ENCODE data around the gene STX4.

STX4 gene, protein sequence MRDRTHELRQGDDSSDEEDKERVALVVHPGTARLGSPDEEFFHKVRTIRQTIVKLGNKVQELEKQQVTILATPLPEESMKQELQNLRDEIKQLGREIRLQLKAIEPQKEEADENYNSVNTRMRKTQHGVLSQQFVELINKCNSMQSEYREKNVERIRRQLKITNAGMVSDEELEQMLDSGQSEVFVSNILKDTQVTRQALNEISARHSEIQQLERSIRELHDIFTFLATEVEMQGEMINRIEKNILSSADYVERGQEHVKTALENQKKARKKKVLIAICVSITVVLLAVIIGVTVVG

DNA sequence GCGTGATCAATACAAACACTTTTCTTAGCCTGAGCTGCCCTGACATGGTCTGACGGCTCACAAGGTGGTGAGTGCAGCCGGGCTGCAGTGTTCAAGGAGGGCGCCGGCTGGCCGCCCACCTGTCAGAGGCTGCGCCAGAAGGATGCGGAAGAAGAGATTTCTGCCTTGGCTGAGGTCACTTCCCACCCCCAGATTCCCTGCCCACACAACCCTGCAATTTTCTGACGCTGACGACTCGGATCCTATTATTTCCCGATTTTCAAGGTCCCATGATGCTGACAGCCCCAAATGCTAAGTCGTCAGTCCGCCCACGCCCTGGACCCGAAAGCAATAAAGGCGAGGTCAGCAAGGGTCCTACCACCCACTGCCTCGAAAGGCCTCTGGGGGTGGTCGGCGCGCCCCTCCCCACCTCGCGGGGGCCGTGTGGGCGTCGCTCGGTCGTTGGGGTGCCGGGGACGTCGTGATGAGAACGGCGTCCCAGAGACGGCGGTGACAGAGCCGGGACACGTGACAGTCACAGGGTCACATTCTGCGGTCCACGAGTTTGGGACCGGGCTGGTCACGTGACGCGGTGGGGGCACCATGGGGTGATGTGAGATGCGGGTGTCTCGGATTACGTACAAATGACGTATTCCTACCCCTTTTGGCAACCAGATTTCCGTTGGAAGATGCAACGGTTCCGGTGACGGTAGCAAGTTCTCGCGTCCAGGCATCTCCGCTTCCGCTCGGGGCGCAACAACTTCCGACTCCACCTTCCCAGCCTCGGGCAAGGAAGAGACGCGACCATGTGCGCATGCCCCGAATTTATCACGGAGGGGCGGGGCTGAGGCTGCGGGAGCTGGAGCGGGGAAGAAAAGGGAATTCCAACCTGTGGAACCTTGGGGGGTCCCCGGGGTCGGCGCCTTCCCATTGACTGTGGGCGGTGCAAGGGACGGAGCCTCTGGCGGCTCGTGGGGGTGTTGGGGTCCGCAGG is at the start of gene STX4:
TSS of gene STX4 (plus strand) at position 823 of the 973 bp plus-strand sequence. CDS start 248 bp downstream, outside the sequence.
- peak; percentile 100 for DNase-seq

DNA sequence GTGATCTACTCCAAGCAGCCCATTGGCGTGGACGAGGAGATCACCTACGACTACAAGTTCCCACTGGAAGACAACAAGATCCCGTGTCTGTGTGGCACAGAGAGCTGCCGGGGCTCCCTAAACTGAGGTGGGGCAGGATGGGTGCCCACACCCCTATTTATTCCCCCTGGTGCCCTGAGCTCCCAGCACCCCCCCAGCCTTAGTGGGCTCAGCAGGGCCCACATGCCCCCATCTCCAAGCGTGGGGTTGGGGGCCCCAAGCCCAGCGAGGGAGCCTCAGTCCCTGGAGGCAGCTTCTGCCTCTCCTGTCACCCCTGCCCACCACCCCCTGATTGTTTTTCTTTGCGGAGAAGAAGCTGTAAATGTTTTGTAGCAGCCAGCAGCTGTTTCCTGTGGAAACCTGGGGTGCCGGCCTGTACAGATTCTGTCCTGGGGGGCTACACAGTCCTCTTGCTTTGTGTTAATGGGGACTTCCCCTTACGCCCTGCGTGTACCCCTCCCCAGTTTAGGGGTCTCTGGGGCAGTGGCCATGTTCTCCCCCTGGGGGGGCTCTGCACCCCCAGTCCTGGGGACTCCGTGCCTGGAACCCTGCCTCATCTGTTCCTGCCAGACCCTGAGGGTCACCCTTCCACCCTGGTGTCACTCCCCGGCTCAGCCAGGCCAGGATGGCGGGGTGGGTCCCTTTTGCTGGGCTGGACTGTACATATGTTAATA is 49.3 kb upstream of the STX4 start:
- no peak for DNase-seq

DNA sequence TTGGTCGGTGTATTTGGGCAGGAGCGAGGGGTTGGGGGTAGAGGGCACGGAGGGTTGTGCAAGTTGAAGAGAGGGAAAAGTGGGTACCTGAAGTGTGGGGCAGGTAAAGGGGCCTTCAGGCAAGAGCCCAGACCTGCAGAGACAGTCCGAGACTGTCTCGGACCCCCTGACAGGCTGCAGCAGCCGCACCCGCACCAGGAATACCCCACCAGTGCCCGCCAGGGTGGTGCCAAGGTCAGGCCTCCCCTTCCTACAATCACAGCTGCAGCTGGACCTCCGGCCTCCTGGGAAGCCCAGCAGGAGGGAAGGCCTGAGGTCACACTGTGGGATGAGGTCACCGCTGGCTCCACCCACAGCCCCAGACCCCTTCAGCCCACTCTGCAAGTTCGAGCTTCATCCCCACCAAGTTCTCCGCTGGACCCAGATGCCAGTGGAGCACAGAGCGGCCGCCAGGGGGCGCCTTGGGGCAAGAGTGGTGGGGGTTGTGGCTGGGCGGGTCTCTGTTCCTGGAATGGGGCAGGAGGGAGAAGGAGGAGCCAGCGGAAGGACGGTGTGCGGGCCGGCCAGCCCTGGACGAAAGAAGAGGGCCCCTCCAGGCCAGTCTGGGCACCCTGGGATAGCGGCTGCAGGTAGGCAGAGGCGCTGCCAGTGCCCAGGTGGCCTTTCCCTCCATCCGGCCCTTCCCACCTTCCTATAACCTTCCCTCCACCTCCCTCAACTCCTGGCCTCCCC is 48.5 kb upstream of the STX4 start, which contains the start of gene HSD3B7:
TSS of gene HSD3B7 (plus strand) at position 539 of the 732 bp plus-strand sequence. CDS start 452 bp downstream, outside the sequence.
- peak; percentile 82 for DNase-seq

DNA sequence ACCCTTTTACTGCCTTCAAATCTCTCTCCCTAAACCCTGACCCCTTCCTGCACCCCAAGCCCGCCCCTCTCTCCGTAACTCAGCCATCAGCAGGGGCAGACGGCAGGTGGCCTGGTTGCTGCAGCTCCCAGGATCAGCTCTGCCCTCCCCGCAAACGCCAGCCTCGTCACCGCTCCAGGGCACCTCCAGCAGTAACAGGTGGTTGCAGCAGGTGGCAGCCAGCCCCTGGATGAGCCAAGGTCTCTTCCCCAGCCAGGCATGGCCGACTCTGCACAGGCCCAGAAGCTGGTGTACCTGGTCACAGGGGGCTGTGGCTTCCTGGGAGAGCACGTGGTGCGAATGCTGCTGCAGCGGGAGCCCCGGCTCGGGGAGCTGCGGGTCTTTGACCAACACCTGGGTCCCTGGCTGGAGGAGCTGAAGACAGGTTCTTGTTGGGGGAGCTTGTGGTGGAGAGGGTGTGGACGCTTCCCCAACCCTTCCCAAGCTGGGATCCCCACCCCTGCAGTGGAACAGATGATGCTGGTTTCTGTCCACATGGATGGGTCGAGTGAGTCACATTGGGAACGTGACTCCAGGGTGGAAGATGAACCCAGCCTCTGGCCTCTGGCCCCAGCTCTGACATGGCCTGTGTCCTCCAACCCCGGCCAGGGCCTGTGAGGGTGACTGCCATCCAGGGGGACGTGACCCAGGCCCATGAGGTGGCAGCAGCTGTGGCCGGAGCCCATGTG is 47.8 kb upstream of the STX4 start:
- no peak for DNase-seq

DNA sequence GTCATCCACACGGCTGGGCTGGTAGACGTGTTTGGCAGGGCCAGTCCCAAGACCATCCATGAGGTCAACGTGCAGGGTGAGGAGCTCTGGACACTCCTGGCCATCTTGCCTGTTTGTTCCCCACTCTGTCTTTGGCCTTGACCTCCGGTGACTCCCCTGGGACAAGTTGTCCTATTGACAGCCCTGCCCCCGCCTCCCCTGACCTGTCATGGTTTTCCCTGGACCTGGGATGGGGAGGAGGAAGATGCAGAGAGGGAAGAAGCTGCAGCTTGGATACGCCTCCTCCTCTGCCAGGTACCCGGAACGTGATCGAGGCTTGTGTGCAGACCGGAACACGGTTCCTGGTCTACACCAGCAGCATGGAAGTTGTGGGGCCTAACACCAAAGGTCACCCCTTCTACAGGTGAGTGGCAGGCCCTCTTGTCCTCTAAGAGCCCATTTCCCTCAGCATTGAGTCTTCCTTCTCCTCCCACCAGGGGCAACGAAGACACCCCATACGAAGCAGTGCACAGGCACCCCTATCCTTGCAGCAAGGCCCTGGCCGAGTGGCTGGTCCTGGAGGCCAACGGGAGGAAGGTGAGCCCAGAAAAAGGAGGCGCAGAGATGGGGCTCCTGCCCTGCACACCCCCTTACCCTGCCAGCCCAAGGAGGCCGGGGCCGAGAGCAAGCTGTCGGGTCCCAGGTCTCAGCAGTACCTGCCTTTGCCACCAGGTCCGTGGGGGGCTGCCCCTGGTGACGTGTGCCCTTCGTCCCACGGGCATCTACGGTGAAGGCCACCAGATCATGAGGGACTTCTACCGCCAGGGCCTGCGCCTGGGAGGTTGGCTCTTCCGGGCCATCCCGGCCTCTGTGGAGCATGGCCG is 47.0 kb upstream of the STX4 start:
- DNase-seq: no peak

DNA sequence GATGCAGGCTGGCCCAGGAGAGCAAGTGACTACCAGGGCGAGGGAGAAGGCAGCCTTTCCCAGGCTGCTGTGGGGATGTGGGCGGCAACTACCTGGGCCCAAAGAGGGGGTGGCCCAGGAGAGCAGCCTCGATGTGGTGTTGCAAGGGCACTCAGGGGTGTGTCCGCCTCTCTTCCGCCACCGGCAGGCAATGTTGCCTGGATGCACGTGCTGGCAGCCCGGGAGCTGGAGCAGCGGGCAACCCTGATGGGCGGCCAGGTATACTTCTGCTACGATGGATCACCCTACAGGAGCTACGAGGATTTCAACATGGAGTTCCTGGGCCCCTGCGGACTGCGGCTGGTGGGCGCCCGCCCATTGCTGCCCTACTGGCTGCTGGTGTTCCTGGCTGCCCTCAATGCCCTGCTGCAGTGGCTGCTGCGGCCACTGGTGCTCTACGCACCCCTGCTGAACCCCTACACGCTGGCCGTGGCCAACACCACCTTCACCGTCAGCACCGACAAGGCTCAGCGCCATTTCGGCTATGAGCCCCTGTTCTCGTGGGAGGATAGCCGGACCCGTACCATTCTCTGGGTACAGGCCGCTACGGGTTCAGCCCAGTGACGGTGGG is 45.7 kb upstream of the STX4 start:
- no peak for DNase-seq

DNA sequence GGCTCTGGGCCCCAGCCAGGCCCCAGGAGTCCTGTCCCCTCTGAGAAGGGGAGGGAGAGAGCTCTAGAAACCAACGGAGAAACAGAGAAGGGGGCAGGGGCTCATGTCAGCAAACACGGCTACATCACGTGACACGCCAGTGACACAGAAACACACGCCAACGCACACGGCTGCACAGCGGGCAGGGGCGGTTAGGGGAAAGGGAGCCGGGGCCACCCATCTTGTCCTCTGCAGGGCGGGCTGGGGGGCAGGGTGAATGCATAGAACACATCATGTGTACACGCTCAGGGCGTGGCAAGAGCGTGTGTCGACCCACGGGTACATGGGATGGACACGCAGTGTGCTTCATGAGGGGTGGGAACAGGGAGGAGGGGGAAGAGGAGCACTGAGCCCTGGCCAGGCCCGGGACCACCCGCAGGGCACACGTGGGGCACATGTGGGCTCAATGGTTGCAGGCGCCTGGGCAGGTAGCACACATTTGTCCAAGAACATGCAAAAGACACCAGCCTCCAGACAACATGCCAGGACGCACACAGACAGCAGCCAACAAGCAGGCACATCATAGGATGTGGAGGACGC is 43.8 kb upstream of the STX4 start:
- DNase-seq: no peak

DNA sequence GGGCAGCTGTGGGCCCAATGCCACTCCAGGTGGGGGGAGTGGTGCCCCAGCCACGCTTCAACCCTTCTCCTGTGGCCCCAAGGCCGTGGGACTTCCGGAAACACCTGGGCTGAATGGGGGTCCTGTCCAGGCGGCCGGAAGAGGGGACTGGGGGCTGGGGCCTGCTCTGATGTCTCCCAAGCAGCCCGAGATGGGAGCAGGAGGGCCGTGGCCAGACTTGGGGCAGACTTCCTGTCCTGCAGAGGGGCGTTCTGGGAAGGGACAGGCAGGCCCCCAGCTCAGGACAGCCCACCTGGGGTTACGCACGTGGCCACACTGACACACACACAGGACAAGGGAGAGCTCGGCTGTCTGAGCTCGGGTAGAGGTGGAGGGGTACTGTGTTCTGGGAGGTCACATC is 43.3 kb upstream of the STX4 start:
- no peak for DNase-seq

DNA sequence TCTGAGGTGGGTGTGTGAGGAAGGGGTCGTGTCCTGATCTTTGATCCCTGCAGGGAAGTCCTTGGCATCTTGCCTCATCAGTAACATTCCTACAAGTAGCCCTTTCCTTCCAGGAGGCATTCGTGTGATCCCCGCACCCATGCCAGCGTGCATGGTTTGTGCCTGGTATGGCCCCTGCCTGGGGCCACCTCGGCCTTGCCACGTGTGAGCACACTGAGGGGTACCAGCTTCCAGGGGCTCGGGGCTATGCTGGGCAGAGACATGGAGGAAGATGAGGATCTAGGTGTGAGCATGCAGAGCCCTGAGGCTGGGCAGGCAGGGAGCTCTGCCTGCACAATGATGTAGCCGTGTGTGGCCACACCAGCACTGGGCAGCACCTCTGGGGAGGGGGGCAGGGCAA is 42.3 kb upstream of the STX4 start:
- no peak for DNase-seq

DNA sequence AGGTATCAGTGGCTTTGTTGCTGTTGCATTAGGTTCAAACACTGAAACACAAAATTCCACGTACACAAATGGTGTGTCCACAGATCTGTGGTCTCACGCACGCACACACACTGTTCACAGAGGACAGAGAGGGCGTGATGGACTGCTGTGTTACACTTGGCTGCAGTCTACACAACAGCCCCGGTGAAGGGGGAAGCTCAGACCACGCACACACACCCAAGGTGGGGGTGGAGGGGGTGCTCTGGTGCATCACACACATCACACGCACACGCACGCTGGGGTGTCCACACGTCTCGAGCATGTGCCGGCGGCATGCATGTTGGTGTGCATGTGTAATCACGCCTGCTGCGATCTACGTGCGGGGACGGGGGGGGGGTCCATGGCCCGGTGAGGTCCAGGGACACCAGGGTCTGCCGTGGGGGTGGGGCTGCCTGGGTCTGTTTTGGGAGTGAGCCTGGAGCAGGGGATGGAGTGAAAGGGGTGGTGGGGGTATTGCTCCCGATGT is 41.0 kb upstream of the STX4 start:
- DNase-seq: no peak

DNA sequence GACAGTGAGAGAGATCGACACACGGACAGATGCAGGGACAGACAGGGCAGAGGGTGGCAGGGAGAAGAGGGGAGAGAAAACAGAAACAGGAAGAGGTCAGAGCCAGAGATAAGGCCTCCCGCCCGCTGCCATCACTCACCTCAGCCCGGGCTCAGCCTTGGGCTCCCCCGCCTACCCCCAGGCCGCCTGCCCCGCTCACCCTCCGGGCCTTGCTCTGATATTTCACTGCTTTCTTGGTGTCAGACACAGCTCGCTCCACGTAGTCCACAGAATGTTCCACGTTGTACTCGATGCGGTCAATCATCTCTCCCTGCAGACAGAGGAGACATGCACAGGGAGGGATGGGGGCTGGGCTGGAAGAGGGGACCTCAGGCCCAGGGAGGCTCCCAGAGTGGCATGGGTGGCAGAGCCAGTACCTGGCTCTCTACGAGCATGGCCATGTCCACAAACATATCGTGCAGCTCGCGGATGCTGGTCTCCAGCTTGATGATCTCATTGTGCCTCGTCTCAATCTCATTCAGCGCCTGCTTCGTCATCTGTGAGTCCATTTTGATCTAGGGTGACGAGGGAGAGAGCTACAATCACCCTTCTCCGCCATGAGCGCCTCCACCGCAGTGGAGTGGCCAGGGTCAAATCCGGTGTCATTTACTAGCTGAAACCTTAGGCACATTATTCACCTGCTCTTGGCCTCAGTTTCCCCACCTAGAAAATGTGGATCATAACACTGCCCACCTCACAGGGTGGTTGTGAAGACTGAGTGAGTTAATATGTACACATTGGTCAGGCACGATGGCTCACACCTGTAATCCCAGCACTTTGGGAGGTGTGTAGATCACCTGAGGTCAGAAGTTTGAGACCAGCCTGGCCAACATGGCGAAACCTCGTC is 40.2 kb upstream of the STX4 start:
- DNase-seq: no peak

DNA sequence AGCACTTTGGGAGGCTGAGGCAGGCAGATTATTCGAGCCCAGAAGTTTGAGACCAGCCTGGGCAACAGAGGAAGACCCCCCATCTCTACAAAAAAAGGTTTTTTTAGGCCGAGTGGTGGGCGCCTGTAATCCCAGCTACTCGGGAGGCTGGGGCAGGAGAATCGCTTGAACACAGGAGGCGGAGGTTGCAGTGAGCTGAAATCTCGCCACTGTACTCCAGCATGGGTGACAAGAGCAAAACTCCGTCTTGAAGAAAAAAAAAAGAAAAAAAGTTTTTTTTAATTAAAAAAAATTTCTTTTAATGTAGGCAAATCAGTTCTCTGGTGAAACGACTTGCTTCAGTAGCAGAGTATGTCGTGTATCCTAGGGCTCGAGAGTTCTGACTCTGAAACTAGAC is 37.4 kb upstream of the STX4 start:
- no peak for DNase-seq

DNA sequence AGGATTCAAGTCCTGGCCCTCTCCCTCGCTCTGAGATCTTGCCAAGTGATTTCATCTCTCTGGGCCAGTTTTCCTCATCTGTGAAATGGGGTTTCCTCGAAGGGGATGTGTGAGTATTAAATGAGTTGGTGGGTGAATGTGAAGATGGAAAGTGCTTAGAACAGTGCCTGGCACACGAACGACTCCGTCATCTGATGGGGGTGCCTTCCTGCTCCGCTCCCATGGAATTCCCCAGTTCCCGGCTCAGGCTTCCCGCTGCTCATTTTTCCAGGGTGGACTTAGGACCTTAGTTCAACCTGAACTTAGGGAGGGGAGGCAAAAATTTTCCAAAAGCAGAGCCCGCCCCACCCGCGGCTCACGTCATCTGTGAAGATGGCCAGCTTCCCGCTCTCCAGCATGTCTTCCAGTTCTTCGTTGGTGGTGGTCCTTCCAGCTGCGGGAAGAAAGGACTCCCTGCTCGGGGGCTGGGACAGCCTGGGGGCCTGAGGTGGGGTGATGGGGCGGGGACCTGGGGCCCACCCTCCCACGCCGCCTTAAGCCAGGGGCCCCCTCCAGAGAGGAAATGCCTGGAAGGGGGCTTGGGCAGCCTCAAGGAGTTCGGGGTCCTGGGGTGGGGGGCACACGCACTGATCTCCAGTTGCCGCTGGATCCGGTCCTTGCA is 36.9 kb upstream of the STX4 start:
- DNase-seq: no peak

DNA sequence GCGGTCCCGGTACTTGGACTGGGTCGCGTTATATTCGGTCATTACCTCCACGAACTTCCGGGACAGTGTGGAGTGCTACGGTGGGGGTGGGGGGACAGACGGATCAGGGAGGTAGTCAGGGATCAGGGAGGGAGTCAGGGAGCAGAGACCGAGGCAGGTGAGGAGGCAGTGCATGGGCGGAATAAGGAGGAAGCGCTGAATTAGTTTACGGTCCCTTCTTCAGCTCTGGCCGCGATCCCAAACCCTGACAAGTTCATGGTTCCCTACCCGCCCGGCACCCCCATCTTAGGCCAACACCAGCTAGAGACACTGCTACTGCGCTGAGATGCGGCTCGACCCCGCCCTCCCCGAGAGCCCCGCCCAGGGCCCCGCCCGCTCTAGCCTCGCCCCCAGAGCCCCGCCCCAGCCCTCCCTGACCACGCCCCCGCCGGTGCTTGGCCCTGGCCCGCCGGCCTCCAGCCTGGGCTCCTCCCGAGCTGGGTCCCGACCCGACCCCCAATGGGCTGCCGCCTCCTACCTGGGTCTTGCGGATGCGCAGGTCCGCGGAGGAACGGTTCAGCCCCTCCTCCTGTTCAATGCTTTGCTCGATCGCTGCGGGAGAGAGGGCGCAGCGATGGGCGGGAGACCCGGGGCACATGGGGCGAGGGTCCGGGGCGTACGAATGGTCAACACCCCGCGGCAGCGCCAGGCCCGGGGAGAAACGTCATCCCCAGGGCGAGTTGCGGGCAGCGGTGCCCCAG is 36.2 kb upstream of the STX4 start:
- DNase-seq: peak; percentile 87

DNA sequence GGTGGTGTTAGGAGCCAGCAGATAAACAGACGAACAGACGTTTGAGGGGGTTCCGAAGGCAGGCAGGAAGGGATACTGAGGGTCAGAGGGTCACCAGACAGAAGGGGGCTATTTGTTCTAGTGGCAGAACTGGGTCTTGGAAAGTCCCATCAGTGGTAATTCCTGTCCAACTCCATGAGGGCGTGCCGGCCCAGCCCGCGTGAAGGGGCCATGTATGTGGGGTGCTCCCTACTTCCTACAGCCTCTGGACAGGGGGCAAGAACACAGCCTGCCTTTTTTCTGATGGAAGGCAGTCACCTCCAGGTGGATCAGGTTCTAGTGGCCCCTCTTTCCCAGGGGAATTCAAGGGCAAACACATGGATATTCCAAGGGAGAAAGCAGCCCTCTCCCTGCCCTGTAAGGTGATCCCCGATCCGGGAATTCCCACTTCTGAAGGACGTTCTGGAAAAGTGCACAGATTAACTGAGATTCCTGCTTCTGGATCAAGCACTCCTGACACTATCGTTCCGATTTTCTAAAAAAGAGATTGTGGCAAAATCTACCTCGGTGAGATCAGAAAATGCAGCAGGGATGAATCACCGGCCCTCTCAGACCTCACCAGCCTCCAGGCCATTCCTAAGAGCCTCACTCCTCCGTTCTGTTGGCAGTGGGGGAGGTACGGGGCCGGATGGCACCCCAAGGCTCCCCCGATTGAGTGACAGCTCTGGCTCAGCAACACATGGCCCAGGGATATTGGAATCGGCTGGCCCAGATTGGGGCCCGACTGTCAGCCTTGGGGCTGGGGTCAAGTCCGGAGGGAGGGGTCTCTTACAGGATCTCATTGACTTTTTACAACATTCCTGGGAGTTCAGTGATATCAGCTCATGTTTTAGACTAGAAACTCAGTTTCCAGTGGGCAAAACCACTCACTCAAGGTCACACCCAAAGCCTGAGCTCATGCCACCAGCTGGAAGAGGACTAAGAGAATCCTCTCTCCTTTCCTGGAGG is 35.3 kb upstream of the STX4 start:
- DNase-seq: no peak

Data from inflammatory macrophage treated with lipopolysaccharide for 4 hours (primary cell).